MCF 10A (cell line): Measurements from ENCODE around the gene RANGAP1. TPM values are rescaled to one million over a fixed set of nuclear protein-coding genes. Genes with fewer than 3 reads are reported as not detected.

Experiments used
- BruUV-seq: library from RNA; stranded (reverse); fragments of 400-500 nt; replicated peaks from 2 replicates; lab custom pipeline; 2021; lab: Mats Ljungman, UMichigan
- CTCF ChIA-PET: fragments of 300-600 bp; sonication (Branson Sonifier 250); formaldehyde crosslinking; extraction: SDS; loops from one replicate; lab custom pipeline; 2021; ENCODE audit warnings: antibody characterized with exemption, inconsistent platforms; lab: Yijun Ruan, JAX
- POLR2A ChIA-PET: fragments of 300-600, 350-650 bp; sonication (Branson Sonifier 250); formaldehyde crosslinking; extraction: SDS; loops from one replicate; lab custom pipeline; 2020; ENCODE audit warnings: antibody characterized with exemption, inconsistent platforms; lab: Yijun Ruan, JAX
- DNase-seq: peaks from one replicate; pipeline ENCODE4 v3.0.0-alpha.2; 2018; ENCODE audit not compliant: unreplicated experiment
- H3K27ac Mint-ChIP-seq: one replicate; pipeline ENCODE4 v1.8.0; 2022; ENCODE audit warnings: mild to moderate bottlenecking, low read depth, mixed read lengths; ENCODE audit not compliant: unreplicated experiment
- H3K27me3 Mint-ChIP-seq: one replicate; pipeline ENCODE4 v1.8.0; 2022; ENCODE audit warnings: mixed read lengths; ENCODE audit not compliant: insufficient read depth, unreplicated experiment
- H3K36me3 Mint-ChIP-seq: one replicate; pipeline ENCODE4 v1.8.0; 2022; ENCODE audit warnings: mild to moderate bottlenecking, moderate library complexity, mixed read lengths; ENCODE audit not compliant: insufficient read depth, unreplicated experiment
- H3K4me1 Mint-ChIP-seq: one replicate; pipeline ENCODE4 v1.8.0; 2022; ENCODE audit warnings: mixed read lengths; ENCODE audit not compliant: insufficient read depth, unreplicated experiment
- H3K4me3 Mint-ChIP-seq: one replicate; pipeline ENCODE4 v1.8.0; 2022; ENCODE audit warnings: mild to moderate bottlenecking, moderate library complexity, mixed read lengths; ENCODE audit not compliant: unreplicated experiment
- H3K9me3 Mint-ChIP-seq: one replicate; pipeline ENCODE4 v1.8.0; 2022; ENCODE audit warnings: mixed read lengths; ENCODE audit not compliant: unreplicated experiment
- CTCF ChIP-seq: fragments of 200-600 bp; IDR thresholded peaks from one replicate; pipeline ENCODE4 v1.8.0; 2022; ENCODE audit warnings: antibody characterized with exemption, mild to moderate bottlenecking; ENCODE audit not compliant: unreplicated experiment
- intact Hi-C: fragments of 100-400 bp; cut with micrococcal nuclease; formaldehyde crosslinking; loops from 2 replicates; pipeline ENCODE4 v1.14.1; 2022
- total RNA-seq: library from RNA; stranded (reverse); gene quantifications from 2 replicates; pipeline ENCODE4 v1.2.3, GENCODE V29; 2022

RANGAP1 gene
- total RNA-seq, 1 experiment from 2014 or later, result 117 TPM

GRCh38 chr22:41311487-41311886 is 25.5 kb upstream of the RANGAP1 start:
- no peak overlapping the region for H3K27ac Mint-ChIP-seq
- no peaks in the 10 kb centered on the region for H3K27me3 Mint-ChIP-seq
- peaks cover 22% of the 10 kb centered on the region for H3K4me1 Mint-ChIP-seq
- intact Hi-C loops, result no loop called here
- TF ChIP-seq CTCF, result no peak
- H3K36me3 Mint-ChIP-seq, result peaks cover 37% of the 10 kb centered on the region
- ChIA-PET POLR2A (interaction anchor here (1.7 kb wide), 1 partner anchor 25 kb away, joined by 4 read pairs; no protein-coding TSS in a partner anchor), CTCF (interaction anchor here (0.7 kb wide), 1 partner anchor 258 kb away, joined by 3 read pairs; no protein-coding TSS in a partner anchor)
- H3K9me3 Mint-ChIP-seq, result no peaks in the 10 kb centered on the region
- H3K4me3 Mint-ChIP-seq, result no peak overlapping the region
- DNase-seq, result no peak
- BruUV-seq, result no TSS peak

- Mint-ChIP-seq H3K27ac (no peak overlapping the region), H3K9me3 (no peaks in the 10 kb centered on the region), H3K4me3 (no peak overlapping the region), H3K27me3 (no peaks in the 10 kb centered on the region), H3K36me3 (peaks cover 33% of the 10 kb centered on the region), H3K4me1 (peaks cover 28% of the 10 kb centered on the region)
- CTCF ChIA-PET, result no interaction called here
- POLR2A ChIA-PET, result interaction anchor here (0.7 to 1.7 kb wide), 3 partner anchors 24 to 288 kb away, joined by 3 to 4 read pairs (median 4); no protein-coding TSS in a partner anchor
- TF ChIP-seq CTCF, result no peak
- no peak for DNase-seq
- intact Hi-C loops, result no loop called here
- BruUV-seq, result no TSS peak
Observed at GRCh38 chr22:41310336-41310735, 24.3 kb upstream of the RANGAP1 start.

GRCh38 chr22:41308544-41308947 is 22.6 kb upstream of the RANGAP1 start:
- CTCF ChIA-PET, result interaction anchor here (0.7 kb wide), 1 partner anchor 872 kb away, joined by 3 read pairs; no protein-coding TSS in a partner anchor
- Mint-ChIP-seq H3K27me3 (no peaks in the 10 kb centered on the region), H3K9me3 (no peaks in the 10 kb centered on the region), H3K36me3 (peaks cover 39% of the 10 kb centered on the region), H3K27ac (peak overlapping the region; percentile 19), H3K4me3 (no peak overlapping the region), H3K4me1 (peaks cover 36% of the 10 kb centered on the region)
- intact Hi-C loops, result no loop called here
- no peak for DNase-seq
- no peak for TF ChIP-seq CTCF
- POLR2A ChIA-PET, result no interaction called here
- BruUV-seq, result no TSS peak

GRCh38 chr22:41308054-41308453 is 22.1 kb upstream of the RANGAP1 start:
- no peaks in the 10 kb centered on the region for H3K27me3 Mint-ChIP-seq
- TF ChIP-seq CTCF, result no peak
- ChIA-PET CTCF (interaction anchor here (0.7 kb wide), 1 partner anchor 871 kb away, joined by 3 read pairs; no protein-coding TSS in a partner anchor), POLR2A (no interaction called here)
- H3K27ac Mint-ChIP-seq, result no peak overlapping the region
- H3K4me3 Mint-ChIP-seq, result no peak overlapping the region
- H3K36me3 Mint-ChIP-seq, result peaks cover 39% of the 10 kb centered on the region
- H3K4me1 Mint-ChIP-seq, result peaks cover 39% of the 10 kb centered on the region
- H3K9me3 Mint-ChIP-seq, result no peaks in the 10 kb centered on the region
- DNase-seq, result no peak
- intact Hi-C loops, result no loop called here
- no TSS peak for BruUV-seq
